H9 (cell line): ENCODE measurements around the gene MAPKAPK2. TPM values are rescaled to one million over a fixed set of nuclear protein-coding genes. Genes with fewer than 3 reads are reported as not detected.

Source experiments
- DNase-seq: peaks from one replicate; pipeline ENCODE4 v3.0.0-alpha.2; 2017
- H2AFZ ChIP-seq: one replicate; pipeline ENCODE4 v1.6.1; 2013; ENCODE audit warnings: mild to moderate bottlenecking, low read length, control low read depth, moderate library complexity
- H2AK5ac ChIP-seq: 2 replicates; pipeline ENCODE4 v1.6.1; 2013; ENCODE audit warnings: low read length, control low read depth, mixed read lengths; ENCODE audit not compliant: insufficient read length
- H2BK120ac ChIP-seq: one replicate; pipeline ENCODE4 v1.6.1; 2013; ENCODE audit warnings: low read depth, mild to moderate bottlenecking, low read length, control low read depth, inconsistent platforms; ENCODE audit not compliant: poor library complexity, severe bottlenecking
- H2BK12ac ChIP-seq: 2 replicates; pipeline ENCODE4 v1.6.1; 2013; ENCODE audit warnings: low read length, control low read depth, mixed read lengths, low read depth; ENCODE audit not compliant: insufficient read length
- H2BK15ac ChIP-seq: 2 replicates; pipeline ENCODE4 v1.6.1; 2013; ENCODE audit warnings: low read depth, low read length, control low read depth
- H2BK20ac ChIP-seq: one replicate; pipeline ENCODE4 v1.6.1; 2013; ENCODE audit warnings: low read depth, mild to moderate bottlenecking, low read length, control low read depth, inconsistent platforms; ENCODE audit not compliant: poor library complexity, severe bottlenecking
- H2BK5ac ChIP-seq: 2 replicates; pipeline ENCODE4 v1.6.1; 2013; ENCODE audit warnings: low read length, control low read depth, mixed read lengths; ENCODE audit not compliant: insufficient read length
- H3K14ac ChIP-seq: 2 replicates; pipeline ENCODE4 v1.6.1; 2013; ENCODE audit warnings: low read length, control low read depth; ENCODE audit not compliant: insufficient read depth
- H3K18ac ChIP-seq: 2 replicates; pipeline ENCODE4 v1.6.1; 2013; ENCODE audit warnings: low read depth, mild to moderate bottlenecking, mixed read lengths, low read length, control low read depth; ENCODE audit not compliant: insufficient read length
- H3K23ac ChIP-seq: 2 replicates; pipeline ENCODE4 v1.6.1; 2013; ENCODE audit warnings: low read length, control low read depth, mixed read lengths, low read depth; ENCODE audit not compliant: insufficient read length
- H3K23me2 ChIP-seq: 2 replicates; pipeline ENCODE4 v1.6.1; 2013; ENCODE audit warnings: low read depth, mild to moderate bottlenecking, mixed read lengths, low read length, control low read depth; ENCODE audit not compliant: insufficient read length, poor library complexity, severe bottlenecking
- H3K27ac ChIP-seq: 2 replicates; pipeline ENCODE4 v1.5.1; 2013; ENCODE audit warnings: low read length, control low read depth, mixed read lengths, low read depth; ENCODE audit not compliant: insufficient read length
- H3K27me3 ChIP-seq: 2 replicates; pipeline ENCODE4 v1.6.1; 2013; ENCODE audit warnings: low read length, control low read depth, inconsistent platforms; ENCODE audit not compliant: insufficient read depth
- H3K4ac ChIP-seq: 2 replicates; pipeline ENCODE4 v1.6.1; 2013; ENCODE audit warnings: low read depth, mild to moderate bottlenecking, control low read depth, inconsistent platforms, low read length, moderate library complexity
- H3K4me1 ChIP-seq: 2 replicates; pipeline ENCODE4 v1.6.1; 2013; ENCODE audit warnings: low read length, control low read depth, inconsistent platforms; ENCODE audit not compliant: insufficient read depth
- H3K4me2 ChIP-seq: 2 replicates; pipeline ENCODE4 v1.6.1; 2013; ENCODE audit warnings: low read length, control low read depth, mixed read lengths; ENCODE audit not compliant: insufficient read length, insufficient read depth
- H3K56ac ChIP-seq: 2 replicates; pipeline ENCODE4 v1.6.1; 2013; ENCODE audit warnings: low read depth, mild to moderate bottlenecking, mixed read lengths, low read length, control low read depth; ENCODE audit not compliant: insufficient read length
- H3K79me1 ChIP-seq: 2 replicates; pipeline ENCODE4 v1.6.1; 2013; ENCODE audit warnings: low read depth, mild to moderate bottlenecking, moderate library complexity, low read length, control low read depth, inconsistent platforms; ENCODE audit not compliant: insufficient read depth, poor library complexity, severe bottlenecking
- H3K79me2 ChIP-seq: 2 replicates; pipeline ENCODE4 v1.6.1; 2013; ENCODE audit warnings: low read length, control low read depth, inconsistent platforms; ENCODE audit not compliant: insufficient read depth
- H3K9ac ChIP-seq: 2 replicates; pipeline ENCODE4 v1.6.1; 2013; ENCODE audit warnings: low read length, control low read depth, mixed read lengths; ENCODE audit not compliant: insufficient read length; ENCODE audit errors: extremely low read depth
- H3K9me3 ChIP-seq: one replicate; pipeline ENCODE4 v1.6.1; 2013; ENCODE audit warnings: low read depth, low read length, inconsistent platforms; ENCODE audit not compliant: control insufficient read depth
- H3T11ph ChIP-seq: one replicate; pipeline ENCODE4 v1.6.1; 2013; ENCODE audit warnings: mild to moderate bottlenecking, low read length, control low read depth, inconsistent platforms
- H4K20me1 ChIP-seq: one replicate; pipeline ENCODE4 v1.6.1; 2013; ENCODE audit not compliant: control insufficient read depth, insufficient read length, insufficient read depth
- H4K5ac ChIP-seq: 2 replicates; pipeline ENCODE4 v1.6.1; 2013; ENCODE audit warnings: low read depth, mild to moderate bottlenecking, mixed read lengths, low read length, control low read depth; ENCODE audit not compliant: insufficient read length
- H4K8ac ChIP-seq: replicated peaks from 2 replicates; pipeline ENCODE4 v1.6.1; 2013; ENCODE audit warnings: low read length, control low read depth, mixed read lengths, low read depth; ENCODE audit not compliant: insufficient read length
- H4K91ac ChIP-seq: 2 replicates; pipeline ENCODE4 v1.6.1; 2013; ENCODE audit warnings: low read depth, mild to moderate bottlenecking, moderate library complexity, mixed read lengths, low read length, control low read depth; ENCODE audit not compliant: insufficient read length
- H3K27ac Mint-ChIP-seq, 3 experiments: 2 replicates in 2 of 3; 3 replicates in 1 of 3; pipeline ENCODE4 v1.8.0; 2020 to 2021; ENCODE audit warnings: mixed read lengths in 3 of 3, mild to moderate bottlenecking in 1 of 3, moderate library complexity in 1 of 3
- H3K27me3 Mint-ChIP-seq: 2 replicates; pipeline ENCODE4 v1.8.0; 2021; ENCODE audit warnings: low read depth, mild to moderate bottlenecking, moderate library complexity, mixed read lengths
- H3K36me3 Mint-ChIP-seq, 3 experiments: 2 replicates in 2 of 3; 3 replicates in 1 of 3; pipeline ENCODE4 v1.8.0; 2020 to 2021; ENCODE audit warnings: low read depth in 3 of 3, mixed read lengths in 3 of 3; ENCODE audit not compliant: insufficient read depth in 1 of 3
- H3K4me1 Mint-ChIP-seq, 2 experiments: 2 replicates each; pipeline ENCODE4 v1.8.0; 2020; ENCODE audit warnings: mixed read lengths in 2 of 2
- H3K4me3 Mint-ChIP-seq, 2 experiments: 2 replicates in 1 of 2; 3 replicates in 1 of 2; pipeline ENCODE4 v1.8.0; 2020 to 2021; ENCODE audit warnings: mild to moderate bottlenecking in 2 of 2, mixed read lengths in 2 of 2, moderate library complexity in 1 of 2
- H3K9me3 Mint-ChIP-seq, 2 experiments: 2 replicates in 1 of 2; 3 replicates in 1 of 2; pipeline ENCODE4 v1.8.0; 2020; ENCODE audit warnings: mild to moderate bottlenecking in 2 of 2, mixed read lengths in 2 of 2, moderate library complexity in 1 of 2
- WGBS: extraction: QIAGEN DNeasy Blood & Tissue Kit; methylation state at CpG from one replicate; pipeline ENCODE4 v1.1.7; 2013; ENCODE audit warnings: missing lambda C conversion rate, low lambda C conversion rate, mixed read lengths; ENCODE audit not compliant: insufficient read length; ENCODE audit errors: extremely low coverage; 5-methylcytosine and 5-hydroxymethylcytosine counted together
- total RNA-seq: library from RNA; stranded (reverse); gene quantifications from 2 replicates; pipeline ENCODE4 v1.2.1, GENCODE V29; 2021
- TF ChIP-seq, protein P1 (sequence below): fragments of 200-600 bp; sonication (generic); conservative IDR thresholded peaks from 3 replicates; pipeline ENCODE4 v1.8.0; 2021; ENCODE audit warnings: antibody characterized with exemption, mild to moderate bottlenecking

MAPKAPK2 gene
- total RNA-seq, 1 experiment from 2014 or later: 50.1 TPM

DNA sequence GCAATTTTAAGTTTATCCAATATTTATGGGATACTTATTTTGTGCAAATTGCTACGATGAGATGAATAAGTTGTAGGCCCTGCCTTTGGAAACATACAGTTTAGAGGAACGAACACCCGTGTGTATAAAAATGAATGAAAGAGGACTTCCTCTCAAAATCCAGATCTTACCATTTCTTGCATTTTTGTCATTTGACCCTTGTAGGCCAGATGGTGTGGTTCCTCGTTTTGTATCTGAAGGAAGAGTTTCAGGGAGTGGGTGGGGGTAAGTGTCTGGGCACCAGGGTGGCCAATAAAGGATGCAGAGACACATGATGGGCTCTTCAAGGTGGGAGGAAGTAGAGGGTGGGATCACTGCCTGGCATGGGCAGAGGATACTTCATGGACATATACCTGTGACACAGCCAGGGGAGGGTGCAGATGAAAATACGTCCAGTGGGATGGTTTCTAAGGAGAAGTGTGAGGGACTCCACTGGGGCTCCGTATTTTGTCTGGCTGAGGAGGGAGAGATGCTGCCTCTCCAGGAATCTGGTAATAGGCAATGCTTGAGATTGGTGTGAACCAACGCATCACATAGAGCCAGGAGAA is 14.4 kb downstream of the MAPKAPK2 start:
- no peaks in the 10 kb centered on the region for H3K79me1 ChIP-seq
- no peaks in the 10 kb centered on the region for H4K20me1 ChIP-seq
- H3T11ph ChIP-seq: no peak overlapping the region
- no peak overlapping the region for H2BK15ac ChIP-seq
- H3K27ac ChIP-seq: no peak overlapping the region
- no peak overlapping the region for H3K4me2 ChIP-seq
- H3K4ac ChIP-seq: no peak overlapping the region
- H3K27me3 ChIP-seq: no peaks in the 10 kb centered on the region
- H2BK20ac ChIP-seq: no peak overlapping the region
- TF ChIP-seq, protein P1, sequence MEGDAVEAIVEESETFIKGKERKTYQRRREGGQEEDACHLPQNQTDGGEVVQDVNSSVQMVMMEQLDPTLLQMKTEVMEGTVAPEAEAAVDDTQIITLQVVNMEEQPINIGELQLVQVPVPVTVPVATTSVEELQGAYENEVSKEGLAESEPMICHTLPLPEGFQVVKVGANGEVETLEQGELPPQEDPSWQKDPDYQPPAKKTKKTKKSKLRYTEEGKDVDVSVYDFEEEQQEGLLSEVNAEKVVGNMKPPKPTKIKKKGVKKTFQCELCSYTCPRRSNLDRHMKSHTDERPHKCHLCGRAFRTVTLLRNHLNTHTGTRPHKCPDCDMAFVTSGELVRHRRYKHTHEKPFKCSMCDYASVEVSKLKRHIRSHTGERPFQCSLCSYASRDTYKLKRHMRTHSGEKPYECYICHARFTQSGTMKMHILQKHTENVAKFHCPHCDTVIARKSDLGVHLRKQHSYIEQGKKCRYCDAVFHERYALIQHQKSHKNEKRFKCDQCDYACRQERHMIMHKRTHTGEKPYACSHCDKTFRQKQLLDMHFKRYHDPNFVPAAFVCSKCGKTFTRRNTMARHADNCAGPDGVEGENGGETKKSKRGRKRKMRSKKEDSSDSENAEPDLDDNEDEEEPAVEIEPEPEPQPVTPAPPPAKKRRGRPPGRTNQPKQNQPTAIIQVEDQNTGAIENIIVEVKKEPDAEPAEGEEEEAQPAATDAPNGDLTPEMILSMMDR: no peak
- H2AK5ac ChIP-seq: no peak overlapping the region
- no peak overlapping the region for H3K4me3 Mint-ChIP-seq
- H3K18ac ChIP-seq: no peak overlapping the region
- no peak overlapping the region for H2BK12ac ChIP-seq
- WGBS: no CpG with 5 or more reads among the region's 7 CpGs
- peaks cover 61 to 64% of the 10 kb centered on the region in 2 experiments for H3K4me1 Mint-ChIP-seq
- H3K4me1 ChIP-seq: peaks cover 12% of the 10 kb centered on the region; the same call in 1 of the 2 replicates
- H2AFZ ChIP-seq: no peak overlapping the region
- no peak overlapping the region for H3K56ac ChIP-seq
- H3K9me3 Mint-ChIP-seq: no peaks in the 10 kb centered on the region
- no peak overlapping the region for H4K5ac ChIP-seq
- H3K27me3 Mint-ChIP-seq: no peaks in the 10 kb centered on the region
- H3K9ac ChIP-seq: no peak overlapping the region
- H3K79me2 ChIP-seq: no peaks in the 10 kb centered on the region; the same call in none of the 2 replicates
- H3K36me3 Mint-ChIP-seq: peaks cover 4 to 14% (median 5%) of the 10 kb centered on the region in 3 experiments; a peak in 5 of 7 replicates
- no peak overlapping the region for H4K8ac ChIP-seq
- H2BK120ac ChIP-seq: no peak overlapping the region
- H3K27ac Mint-ChIP-seq: peak overlapping the region in 1 of 3 experiments; percentile 15; a peak in 1 of 7 replicates
- no peak overlapping the region for H3K14ac ChIP-seq
- no peak for DNase-seq
- no peaks in the 10 kb centered on the region for H3K23me2 ChIP-seq
- no peaks in the 10 kb centered on the region for H3K9me3 ChIP-seq
- H3K23ac ChIP-seq: no peak overlapping the region
- H2BK5ac ChIP-seq: no peak overlapping the region
- no peak overlapping the region for H4K91ac ChIP-seq
